Mesenteric fat pad (tissue), 1 donor: ENCODE results near the gene ALDH3B2. TPM values are rescaled to one million over a fixed set of nuclear protein-coding genes. Genes with fewer than 3 reads are reported as not detected.
"Not testable (repeated sequence)": the region's sequence is repeated elsewhere in the genome, so short reads cannot be mapped to it uniquely, and the experiment has no call there.

Experiments
- DNase-seq: peaks from one replicate; pipeline ENCODE4 v3.0.0-alpha.2; 2020; ENCODE audit warnings: low spot score
- total RNA-seq: library from RNA; stranded (reverse); fragmentation: NEBNext Ultra II Directional; extraction: Animal tissue kit (Norgen Biotek cat#: 25700); gene quantifications from one replicate; pipeline ENCODE4 v1.2.1, GENCODE V29; 2021
- donor health status: DM: yes; HTN: yes; CAD: no.

ALDH3B2 gene
- total RNA-seq, 1 donor from 2014 or later, result not detected

- DNase-seq, result not testable (repeated sequence)
Measured at GRCh38 chr11:67685641-67686332, 11.4 kb upstream of the ALDH3B2 start.

- DNase-seq, result not testable (repeated sequence)
Measured at GRCh38 chr11:67682126-67683034, 8.0 kb upstream of the ALDH3B2 start.

- DNase-seq, result no peak
Measured at GRCh38 chr11:67680696-67681470, 6.5 kb upstream of the ALDH3B2 start.

- DNase-seq, result no peak
Measured at GRCh38 chr11:67675058-67675747, 780 bp upstream of the ALDH3B2 start.

- no peak for DNase-seq
Measured at GRCh38 chr11:67673902-67674301, 521 bp downstream of the ALDH3B2 start.

- peak; percentile 64 for DNase-seq
Measured at GRCh38 chr11:67673358-67673757, 1.1 kb downstream of the ALDH3B2 start.

GRCh38 chr11:67671211-67671520 is 3.3 kb downstream of the ALDH3B2 start:
- peak; percentile 47 for DNase-seq

GRCh38 chr11:67670316-67671210 is 3.9 kb downstream of the ALDH3B2 start:
- DNase-seq, result peak; percentile 88

GRCh38 chr11:67668192-67668551 is 6.3 kb downstream of the ALDH3B2 start:
- peak; percentile 64 for DNase-seq

- DNase-seq, result peak; percentile 85
Measured at GRCh38 chr11:67667490-67668191, 6.8 kb downstream of the ALDH3B2 start.

GRCh38 chr11:67666676-67667489 is 7.5 kb downstream of the ALDH3B2 start:
- peak; percentile 75 for DNase-seq

GRCh38 chr11:67666303-67666645 is 8.1 kb downstream of the ALDH3B2 start:
- peak; percentile 71 for DNase-seq

- peak; percentile 86 for DNase-seq
Measured at GRCh38 chr11:67665541-67666302, 8.7 kb downstream of the ALDH3B2 start.

GRCh38 chr11:67664696-67665540 is 9.5 kb downstream of the ALDH3B2 start:
- peak; percentile 79 for DNase-seq

GRCh38 chr11:67664213-67664585 is 10.2 kb downstream of the ALDH3B2 start:
- DNase-seq, result peak; percentile 78

GRCh38 chr11:67663532-67664212 is 10.8 kb downstream of the ALDH3B2 start:
- DNase-seq, result peak; percentile 81
